Activated naive CD4-positive, alpha-beta T cell treated with anti-CD3 and anti-CD28 coated beads, Interleukin-2, amount 10 ng/mL, durations not matched to agents 7 days and 5 days (primary cell): ENCODE results near the gene SPIRE1.
"Not testable (repeated sequence)": the region's sequence is repeated elsewhere in the genome, so short reads cannot be mapped to it uniquely, and the experiment has no call there.

Source experiments
- CTCF ChIA-PET: fragments of 350-600 bp; sonication (Branson Sonifier 250); formaldehyde crosslinking; loops from one replicate; lab custom pipeline; 2021; ENCODE audit warnings: antibody characterized with exemption; lab: Charles Lee
- DNase-seq: peaks from one replicate; pipeline ENCODE4 v3.0.0-alpha.2; 2020
- H3K27ac Mint-ChIP-seq: one replicate; pipeline ENCODE4 v1.8.0; 2021; ENCODE audit warnings: mild to moderate bottlenecking, moderate library complexity, mixed read lengths
- H3K27me3 Mint-ChIP-seq: one replicate; pipeline ENCODE4 v1.8.0; 2021; ENCODE audit warnings: mild to moderate bottlenecking, mixed read lengths
- H3K36me3 Mint-ChIP-seq: one replicate; pipeline ENCODE4 v1.8.0; 2021; ENCODE audit warnings: mixed read lengths
- H3K4me1 Mint-ChIP-seq: one replicate; pipeline ENCODE4 v1.8.0; 2021; ENCODE audit warnings: mixed read lengths
- H3K4me3 Mint-ChIP-seq: one replicate; pipeline ENCODE4 v1.8.0; 2021; ENCODE audit warnings: mild to moderate bottlenecking, moderate library complexity, mixed read lengths
- H3K9me3 Mint-ChIP-seq: one replicate; pipeline ENCODE4 v1.8.0; 2021; ENCODE audit warnings: mixed read lengths

Gene SPIRE1

DNA sequence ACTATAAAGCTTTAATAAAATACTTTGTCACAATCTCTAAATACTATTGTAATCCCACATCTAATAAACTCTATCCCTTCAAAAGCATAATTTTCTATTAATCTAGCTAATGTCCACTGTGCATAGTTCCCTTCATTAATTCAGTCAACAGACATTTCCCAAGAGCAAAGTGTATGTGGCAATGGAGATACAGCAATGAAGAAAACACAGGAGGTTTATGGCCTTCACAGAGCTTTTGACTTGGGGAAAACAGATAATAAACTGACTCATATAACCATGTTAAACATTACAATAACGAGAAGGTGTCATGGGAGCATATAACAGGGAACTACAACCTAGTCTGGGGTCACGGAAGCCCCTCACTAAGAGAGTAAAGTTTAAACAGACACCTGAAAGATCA, 86.3 kb downstream of the SPIRE1 start:
- DNase-seq = no peak
- Mint-ChIP-seq H3K27ac (no peak overlapping the region), H3K9me3 (no peaks in the 10 kb centered on the region), H3K36me3 (no peaks in the 10 kb centered on the region), H3K27me3 (no peaks in the 10 kb centered on the region), H3K4me3 (no peak overlapping the region), H3K4me1 (no peaks in the 10 kb centered on the region)
- CTCF ChIA-PET = interaction anchor here (0.9 kb wide), 2 partner anchors 72 to 244 kb away, joined by 3 read pairs; no protein-coding TSS in a partner anchor

DNA sequence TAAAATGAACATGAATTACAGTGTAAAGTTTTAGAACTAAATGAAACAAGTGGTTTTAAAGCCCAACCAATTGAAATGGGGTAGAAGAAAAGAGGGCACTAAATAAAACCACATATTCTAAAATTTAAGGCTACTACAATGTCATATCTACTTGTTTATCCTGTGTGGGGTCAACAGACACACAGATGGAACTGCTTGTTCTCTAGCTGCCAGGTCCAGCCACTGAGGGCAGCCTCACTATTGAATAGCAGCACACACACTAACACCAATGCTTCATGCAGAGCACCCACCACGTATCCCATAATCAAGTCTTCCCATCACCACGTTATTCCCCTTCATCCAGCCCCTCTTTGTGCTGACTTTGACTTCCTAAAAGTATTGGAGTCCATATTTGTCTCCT, 88.1 kb downstream of the SPIRE1 start:
- Mint-ChIP-seq H3K27ac (no peak overlapping the region), H3K9me3 (no peaks in the 10 kb centered on the region), H3K36me3 (no peaks in the 10 kb centered on the region), H3K4me3 (no peak overlapping the region), H3K4me1 (no peaks in the 10 kb centered on the region), H3K27me3 (peaks cover 8% of the 10 kb centered on the region)
- DNase-seq = no peak
- CTCF ChIA-PET = no interaction called here

DNA sequence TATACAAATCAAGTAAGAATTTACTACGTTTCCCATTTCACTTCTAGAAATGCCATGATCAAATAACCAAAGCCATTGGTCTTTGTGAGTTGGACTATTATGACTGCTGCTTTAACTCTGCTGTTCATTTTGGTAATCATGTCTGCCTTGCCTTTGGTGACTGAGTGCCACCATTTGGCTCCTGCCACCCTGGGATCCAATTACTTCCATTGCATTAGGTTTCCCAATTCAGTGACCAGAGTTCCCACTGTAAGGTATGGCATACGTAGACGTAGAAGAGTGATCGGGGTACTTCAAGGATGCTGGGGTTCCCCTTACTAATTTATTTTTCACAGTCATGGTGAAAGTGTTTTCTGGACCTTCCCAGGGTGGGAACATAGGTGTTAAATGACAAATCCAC, 90.1 kb downstream of the SPIRE1 start:
- H3K27ac Mint-ChIP-seq = no peak overlapping the region
- peaks cover 17% of the 10 kb centered on the region for H3K27me3 Mint-ChIP-seq
- H3K36me3 Mint-ChIP-seq = no peaks in the 10 kb centered on the region
- no peak for DNase-seq
- no peaks in the 10 kb centered on the region for H3K4me1 Mint-ChIP-seq
- no peaks in the 10 kb centered on the region for H3K9me3 Mint-ChIP-seq
- CTCF ChIA-PET = no interaction called here
- H3K4me3 Mint-ChIP-seq = no peak overlapping the region

DNA sequence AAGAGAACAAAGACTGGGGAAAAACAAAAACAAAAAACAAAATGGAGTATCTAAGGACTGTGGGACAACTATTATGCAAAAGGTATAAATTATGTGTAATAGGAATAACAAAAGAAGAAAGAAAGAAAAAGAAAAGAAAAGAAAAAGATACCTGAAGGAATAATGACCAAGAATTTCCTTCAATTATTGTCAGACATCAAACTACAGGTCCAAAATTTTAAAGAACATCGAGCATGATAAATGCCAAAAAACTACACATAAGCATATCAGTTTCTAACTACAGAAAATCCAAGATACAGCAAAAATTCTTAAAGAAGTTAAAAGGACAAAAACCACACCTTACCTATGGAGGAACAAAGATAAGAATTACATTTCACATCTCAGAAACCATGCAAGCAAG, 93.0 kb downstream of the SPIRE1 start:
- Mint-ChIP-seq H3K27me3 (peaks cover 17% of the 10 kb centered on the region), H3K9me3 (no peaks in the 10 kb centered on the region), H3K36me3 (no peaks in the 10 kb centered on the region), H3K4me1 (no peaks in the 10 kb centered on the region), H3K27ac (no peak overlapping the region), H3K4me3 (no peak overlapping the region)
- CTCF ChIA-PET = no interaction called here
- DNase-seq = no peak

DNA sequence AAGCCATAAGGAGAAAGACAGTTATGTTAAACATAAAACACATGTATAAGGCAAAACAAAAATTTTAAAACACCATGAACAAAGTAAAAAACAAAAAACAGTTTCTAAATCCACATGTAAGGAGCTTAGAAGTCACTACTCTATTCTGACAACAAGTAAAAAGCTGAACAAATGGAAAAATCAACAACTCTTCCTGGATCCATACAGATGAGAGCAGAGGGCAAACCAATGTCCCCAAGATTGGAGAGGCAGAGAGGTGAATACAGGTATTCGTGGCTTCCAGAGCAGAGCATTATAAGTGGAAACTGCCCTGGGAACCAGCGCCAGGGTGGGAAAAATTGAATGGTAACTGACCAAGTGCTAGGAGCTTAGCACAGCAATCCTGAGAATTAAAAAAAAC, 93.5 kb downstream of the SPIRE1 start:
- CTCF ChIA-PET = no interaction called here
- no peak overlapping the region for H3K27ac Mint-ChIP-seq
- H3K36me3 Mint-ChIP-seq = no peaks in the 10 kb centered on the region
- no peaks in the 10 kb centered on the region for H3K4me1 Mint-ChIP-seq
- H3K4me3 Mint-ChIP-seq = no peak overlapping the region
- H3K9me3 Mint-ChIP-seq = no peaks in the 10 kb centered on the region
- DNase-seq = no peak
- H3K27me3 Mint-ChIP-seq = peaks cover 17% of the 10 kb centered on the region

DNA sequence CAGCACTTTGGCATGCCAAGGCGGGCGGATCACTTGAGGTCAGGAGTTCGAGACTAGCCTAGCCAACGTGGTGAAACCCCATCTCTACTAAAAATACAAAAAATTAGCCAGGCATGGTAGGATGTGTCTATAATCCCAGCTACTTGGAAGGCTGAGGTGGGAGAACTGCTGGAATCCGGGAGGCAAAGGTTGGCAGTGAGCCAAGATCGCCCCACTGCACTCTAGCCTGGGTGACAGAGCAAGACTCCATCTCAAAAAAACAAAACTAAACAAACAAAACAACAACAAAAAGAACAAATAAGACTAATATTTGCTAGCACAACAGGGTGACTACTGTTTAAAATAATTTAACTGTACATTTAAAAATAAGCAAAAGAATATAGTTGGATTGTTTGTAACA, 97.3 kb downstream of the SPIRE1 start:
- DNase-seq, H3K36me3 Mint-ChIP-seq, CTCF ChIA-PET: not testable (repeated sequence)

DNA sequence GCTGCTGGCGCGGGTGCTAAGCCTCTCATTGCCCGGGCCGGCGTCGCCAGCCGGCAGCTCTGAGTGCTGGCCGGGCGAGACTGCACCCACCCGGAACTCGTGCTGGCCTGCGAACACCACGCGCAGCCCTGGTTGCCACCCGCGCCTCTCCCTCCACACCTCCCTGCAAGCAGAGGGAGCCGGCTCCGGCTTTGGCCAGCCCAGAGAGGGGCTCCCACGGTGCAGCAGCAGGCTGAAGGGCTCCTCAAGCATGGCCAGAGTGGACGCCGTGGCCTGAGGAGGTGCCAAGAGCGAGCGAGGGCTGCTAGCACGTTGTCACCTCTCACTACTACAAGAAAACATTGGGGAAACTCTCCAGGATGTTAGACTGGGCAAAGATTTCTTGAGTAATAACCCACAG, 98.6 kb downstream of the SPIRE1 start:
- H3K4me1 Mint-ChIP-seq = no peaks in the 10 kb centered on the region
- no peak overlapping the region for H3K27ac Mint-ChIP-seq
- peaks cover 8% of the 10 kb centered on the region for H3K9me3 Mint-ChIP-seq
- H3K4me3 Mint-ChIP-seq = no peak overlapping the region
- H3K36me3 Mint-ChIP-seq = no peaks in the 10 kb centered on the region
- peaks cover 7% of the 10 kb centered on the region for H3K27me3 Mint-ChIP-seq
- CTCF ChIA-PET = no interaction called here
- DNase-seq = no peak

More for the DNA sequence above, 97.3 kb downstream of the SPIRE1 start:
- not testable (repeated sequence) for H3K27ac Mint-ChIP-seq, H3K4me1 Mint-ChIP-seq, H3K9me3 Mint-ChIP-seq, H3K4me3 Mint-ChIP-seq
- peaks cover 16% of the 10 kb centered on the region for H3K27me3 Mint-ChIP-seq

DNA sequence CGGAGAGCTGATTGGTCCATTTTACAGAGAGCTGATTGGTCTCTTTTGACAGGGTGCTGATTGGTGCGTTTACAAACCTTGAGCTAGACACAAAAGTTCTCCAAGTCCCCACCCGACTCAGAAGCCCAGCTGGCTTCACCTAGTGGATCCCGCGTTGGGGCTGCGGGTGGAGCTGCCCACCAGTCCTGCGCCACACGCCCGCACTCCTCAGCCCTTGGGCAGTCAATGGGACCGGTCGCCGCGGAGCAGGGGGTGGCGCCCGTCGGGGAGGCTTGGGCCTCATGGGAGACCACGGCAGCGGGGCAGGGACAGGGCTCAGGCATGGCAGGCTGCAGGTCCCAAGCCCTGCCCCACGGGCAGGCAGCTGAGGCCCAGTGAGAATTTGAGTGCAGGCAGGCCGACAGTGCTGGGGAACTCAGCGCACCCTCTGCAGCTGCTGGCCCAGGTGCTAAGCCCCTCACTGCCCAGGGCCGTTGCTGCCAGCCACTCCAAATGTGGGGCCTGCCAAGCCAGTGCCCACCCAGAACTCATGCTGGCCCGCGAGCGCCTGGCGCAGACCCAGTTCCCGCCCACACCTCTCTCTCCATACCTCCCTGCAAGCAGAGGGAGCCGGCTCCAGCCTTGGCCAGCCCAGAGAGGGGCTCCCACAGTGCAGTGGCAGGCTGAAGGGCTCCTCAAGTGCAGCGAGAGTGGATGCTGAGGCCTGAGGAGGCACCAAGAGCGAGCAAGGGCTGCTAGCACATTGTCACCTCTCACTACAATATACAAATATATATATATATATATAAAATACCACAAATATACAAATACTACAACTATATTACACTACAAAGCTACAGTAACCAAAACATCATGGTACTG, 100.7 kb downstream of the SPIRE1 start:
- no peaks in the 10 kb centered on the region for H3K4me1 Mint-ChIP-seq
- CTCF ChIA-PET = no interaction called here
- no peaks in the 10 kb centered on the region for H3K36me3 Mint-ChIP-seq
- no peak for DNase-seq
- peaks cover 10% of the 10 kb centered on the region for H3K9me3 Mint-ChIP-seq
- no peak overlapping the region for H3K27ac Mint-ChIP-seq
- H3K4me3 Mint-ChIP-seq = no peak overlapping the region
- peaks cover 6% of the 10 kb centered on the region for H3K27me3 Mint-ChIP-seq

DNA sequence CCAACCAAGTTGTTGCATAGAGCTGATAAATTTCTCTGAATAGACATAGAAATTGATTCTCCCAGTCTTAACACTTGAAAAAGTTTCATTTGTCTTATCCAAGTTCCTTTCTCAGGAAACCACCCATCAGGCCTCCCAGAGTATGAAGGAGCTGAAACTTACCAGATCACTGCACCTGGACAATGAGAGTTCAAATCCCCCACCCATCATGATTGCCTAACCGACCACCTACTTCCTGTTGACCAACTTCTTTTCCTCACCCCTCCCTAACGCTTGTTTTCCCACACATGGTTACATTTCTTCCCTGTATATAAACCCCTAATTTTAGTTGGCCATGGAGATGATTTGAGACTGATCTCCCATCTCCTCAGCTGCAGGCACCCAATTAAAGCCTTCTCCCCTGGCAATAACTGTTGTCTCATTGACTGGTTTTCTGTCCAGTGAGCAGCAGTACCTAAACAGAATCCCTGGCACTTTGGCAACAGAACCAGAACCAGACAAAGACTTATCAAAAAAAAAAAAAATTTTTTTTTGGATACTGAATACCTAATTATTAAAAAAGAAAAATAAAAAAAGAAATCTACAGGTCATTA, 103.0 kb downstream of the SPIRE1 start:
- Mint-ChIP-seq H3K36me3 (no peaks in the 10 kb centered on the region), H3K4me1 (no peaks in the 10 kb centered on the region), H3K4me3 (no peak overlapping the region), H3K27me3 (peaks cover 6% of the 10 kb centered on the region), H3K27ac (no peak overlapping the region), H3K9me3 (peaks cover 10% of the 10 kb centered on the region)
- CTCF ChIA-PET = no interaction called here
- no peak for DNase-seq

DNA sequence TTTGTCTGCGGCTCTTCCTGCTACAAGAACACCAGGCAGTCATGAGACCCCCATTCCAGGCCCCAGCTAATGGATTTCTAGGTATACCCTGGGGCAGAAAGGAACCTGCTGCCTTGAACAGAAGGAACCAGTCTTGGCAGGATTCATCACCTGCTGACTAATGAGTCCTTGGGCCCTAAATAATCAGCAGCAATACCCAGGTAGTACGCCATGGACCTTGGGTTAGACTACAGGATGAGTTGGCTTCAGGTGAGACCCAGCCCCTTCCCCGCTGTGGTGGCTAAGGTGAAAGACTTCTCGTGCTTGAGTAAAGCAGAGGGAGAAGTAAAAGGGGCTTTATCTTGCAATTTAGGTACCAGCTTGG, 105.0 kb downstream of the SPIRE1 start:
- H3K36me3 Mint-ChIP-seq = no peaks in the 10 kb centered on the region
- H3K27me3 Mint-ChIP-seq = peaks cover 10% of the 10 kb centered on the region
- CTCF ChIA-PET = no interaction called here
- no peaks in the 10 kb centered on the region for H3K4me1 Mint-ChIP-seq
- DNase-seq = no peak
- H3K27ac Mint-ChIP-seq = no peak overlapping the region
- H3K9me3 Mint-ChIP-seq = peaks cover 10% of the 10 kb centered on the region
- no peak overlapping the region for H3K4me3 Mint-ChIP-seq

DNA sequence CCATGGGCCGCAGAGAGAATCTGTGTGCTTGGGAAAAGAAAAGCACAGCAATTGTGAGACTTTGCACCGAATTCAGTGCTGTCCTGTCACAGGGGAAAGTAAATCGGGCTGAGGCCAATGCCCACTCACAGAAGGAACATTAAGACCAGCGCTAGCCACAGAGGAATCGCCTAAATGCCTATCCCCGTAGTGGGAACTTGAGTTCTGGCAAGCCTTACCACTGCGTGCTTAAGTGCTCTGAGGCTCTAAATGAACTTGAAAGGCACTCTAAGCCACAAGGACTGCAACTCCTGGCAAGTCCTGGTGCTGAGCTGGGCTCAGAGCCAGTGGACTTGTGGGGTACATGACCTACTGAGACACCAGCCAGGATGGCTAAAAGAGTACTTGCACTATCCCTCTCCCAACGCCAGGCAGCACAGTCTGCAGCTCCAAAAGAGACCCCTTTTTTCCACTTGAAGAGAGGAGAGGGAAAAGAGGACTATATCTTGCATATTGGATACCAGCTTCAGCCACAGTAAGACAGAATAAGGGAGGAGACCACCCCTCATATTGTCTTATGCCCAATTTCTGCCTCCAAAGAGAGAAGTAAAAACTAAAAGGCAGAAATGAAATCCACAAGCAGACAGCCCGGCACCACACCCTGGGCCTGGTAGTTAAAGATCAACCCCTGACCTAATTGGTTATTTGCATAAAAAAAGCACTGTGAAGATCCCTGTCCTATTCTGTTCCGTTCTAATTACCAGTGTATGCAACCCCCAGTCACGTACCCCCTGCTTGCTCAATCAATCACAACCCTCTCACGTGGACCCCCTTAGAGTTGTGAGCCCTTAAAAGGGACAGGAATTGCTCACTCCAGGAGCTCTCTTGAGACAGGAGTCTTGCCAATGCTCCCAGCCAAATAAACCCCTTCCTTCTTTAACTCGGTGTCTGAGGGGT, 105.7 kb downstream of the SPIRE1 start:
- not testable (repeated sequence) for H3K27ac Mint-ChIP-seq, H3K4me1 Mint-ChIP-seq
- peaks cover 14% of the 10 kb centered on the region for H3K27me3 Mint-ChIP-seq

DNA sequence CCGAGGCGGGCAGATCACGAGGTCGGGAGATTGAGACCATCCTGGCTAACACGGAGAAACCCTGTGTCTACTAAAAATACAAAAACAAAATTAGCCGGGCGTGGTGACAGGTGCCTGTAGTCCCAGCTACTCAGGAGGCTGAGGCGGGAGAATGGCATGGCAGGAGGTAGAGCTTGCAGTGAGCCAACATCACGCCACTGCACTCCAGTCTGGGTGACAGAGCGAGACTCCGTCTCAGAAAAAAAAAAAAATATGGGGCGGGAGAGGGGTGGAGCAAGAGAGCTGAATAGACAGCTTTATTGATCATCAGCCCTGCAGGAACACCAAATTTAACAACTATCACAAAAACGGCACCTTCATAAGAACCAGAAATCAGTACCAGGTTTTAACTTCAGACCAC, 106.4 kb downstream of the SPIRE1 start:
- CTCF ChIA-PET, DNase-seq, H3K4me3 Mint-ChIP-seq, H3K27ac Mint-ChIP-seq, H3K9me3 Mint-ChIP-seq, H3K4me1 Mint-ChIP-seq, H3K36me3 Mint-ChIP-seq: not testable (repeated sequence)
- H3K27me3 Mint-ChIP-seq = peaks cover 17% of the 10 kb centered on the region

More for the DNA sequence above, 105.7 kb downstream of the SPIRE1 start:
- H3K36me3 Mint-ChIP-seq, CTCF ChIA-PET, DNase-seq, H3K9me3 Mint-ChIP-seq, H3K4me3 Mint-ChIP-seq: not testable (repeated sequence)

DNA sequence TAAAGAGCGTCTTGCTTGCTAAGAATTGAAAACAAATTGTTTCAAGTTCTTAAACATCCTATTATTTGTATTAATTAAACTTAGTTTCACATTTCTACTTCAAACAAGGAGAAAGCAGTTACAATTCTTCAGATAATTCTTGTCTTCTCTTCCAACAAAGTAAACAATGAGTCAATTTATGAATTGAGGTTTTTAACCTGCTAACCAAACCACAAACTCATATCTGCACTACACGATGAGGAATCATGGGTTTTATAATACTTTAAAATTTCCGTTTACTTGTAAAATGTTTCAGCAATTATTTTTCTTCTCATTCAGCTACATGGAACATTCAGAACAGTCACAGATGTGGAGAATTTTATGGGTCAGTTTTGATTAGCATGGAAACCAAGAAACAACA, 114.2 kb downstream of the SPIRE1 start:
- CTCF ChIA-PET = interaction anchor here (1.1 kb wide), 1 partner anchor 116 kb away, joined by 4 read pairs; no protein-coding TSS in a partner anchor
- Mint-ChIP-seq H3K27me3 (peaks cover 20% of the 10 kb centered on the region), H3K36me3 (no peaks in the 10 kb centered on the region), H3K4me1 (no peaks in the 10 kb centered on the region), H3K4me3 (no peak overlapping the region), H3K9me3 (no peaks in the 10 kb centered on the region), H3K27ac (no peak overlapping the region)
- DNase-seq = no peak

DNA sequence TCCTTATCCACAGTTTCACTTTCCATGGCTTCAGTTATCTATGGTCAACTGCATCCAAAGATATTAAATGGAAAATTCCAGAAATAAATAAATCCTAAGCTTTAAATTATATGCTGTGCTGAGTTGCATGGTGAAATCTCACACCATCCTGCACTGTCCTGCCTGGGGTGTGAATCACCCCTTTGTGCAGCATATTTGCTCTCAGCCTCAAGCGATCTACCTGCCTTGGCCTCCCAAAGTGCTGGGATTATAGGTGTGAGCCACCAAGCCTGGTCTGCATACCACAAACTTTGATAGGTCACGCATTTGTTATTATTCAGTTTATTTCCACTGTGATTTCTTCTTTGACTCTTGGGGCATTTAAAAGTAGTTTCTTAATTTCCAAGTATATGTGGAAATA, 117.2 kb downstream of the SPIRE1 start:
- no peaks in the 10 kb centered on the region for H3K9me3 Mint-ChIP-seq
- DNase-seq = no peak
- H3K4me1 Mint-ChIP-seq = no peaks in the 10 kb centered on the region
- H3K27ac Mint-ChIP-seq = no peak overlapping the region
- no peak overlapping the region for H3K4me3 Mint-ChIP-seq
- peaks cover 7% of the 10 kb centered on the region for H3K27me3 Mint-ChIP-seq
- no peaks in the 10 kb centered on the region for H3K36me3 Mint-ChIP-seq
- CTCF ChIA-PET = no interaction called here
